CD4-positive, alpha-beta T cell treated with Interleukin-17A for 1 hour (primary cell): Measurements from ENCODE around the gene XAF1.
"Not testable (repeated sequence)": the region's sequence is repeated elsewhere in the genome, so short reads cannot be mapped to it uniquely, and the experiment has no call there.

ENCODE experiments used
- DNase-seq: peaks from one replicate; pipeline ENCODE4 v3.0.0-alpha.2; 2020

XAF1 gene

DNA sequence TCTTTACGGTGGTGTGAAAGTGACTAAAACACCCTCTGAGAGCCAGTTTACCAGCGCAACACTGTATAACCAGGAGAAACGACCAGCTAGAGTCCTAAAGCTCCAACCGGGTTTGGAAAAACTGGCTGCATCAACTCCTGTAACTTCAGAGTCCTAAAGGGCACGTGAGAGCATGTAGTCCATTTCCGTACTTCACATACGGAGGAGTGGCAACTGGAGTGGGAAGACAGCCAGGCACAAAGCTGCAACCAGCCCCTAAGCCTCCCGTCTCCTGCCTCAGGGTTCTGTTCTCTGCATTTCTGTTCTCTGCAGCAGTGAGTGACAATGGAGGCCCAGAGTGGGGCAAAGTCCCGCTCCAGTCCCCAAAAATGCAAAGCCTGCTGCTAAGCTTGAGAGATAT, 56.4 kb downstream of the XAF1 start:
- no peak for DNase-seq

DNA sequence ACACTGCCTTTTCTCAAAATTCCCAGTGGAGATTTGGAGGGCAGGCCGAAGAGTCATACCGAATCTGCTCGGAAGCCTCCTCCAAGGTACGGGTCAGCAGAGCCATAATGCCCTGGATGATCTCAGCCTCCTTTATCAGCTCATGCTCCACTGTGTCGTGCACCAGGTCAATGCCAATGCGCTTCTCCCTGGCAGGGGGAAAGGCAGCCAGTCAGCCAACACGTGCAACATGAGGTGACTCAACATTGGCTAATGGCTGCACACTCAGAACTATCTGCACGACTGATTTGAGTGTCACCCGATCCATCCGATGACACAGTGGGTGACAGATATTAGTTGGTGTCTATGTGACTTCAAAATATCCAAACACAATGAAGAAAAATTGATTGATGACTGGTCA, 59.9 kb downstream of the XAF1 start:
- no peak for DNase-seq

DNA sequence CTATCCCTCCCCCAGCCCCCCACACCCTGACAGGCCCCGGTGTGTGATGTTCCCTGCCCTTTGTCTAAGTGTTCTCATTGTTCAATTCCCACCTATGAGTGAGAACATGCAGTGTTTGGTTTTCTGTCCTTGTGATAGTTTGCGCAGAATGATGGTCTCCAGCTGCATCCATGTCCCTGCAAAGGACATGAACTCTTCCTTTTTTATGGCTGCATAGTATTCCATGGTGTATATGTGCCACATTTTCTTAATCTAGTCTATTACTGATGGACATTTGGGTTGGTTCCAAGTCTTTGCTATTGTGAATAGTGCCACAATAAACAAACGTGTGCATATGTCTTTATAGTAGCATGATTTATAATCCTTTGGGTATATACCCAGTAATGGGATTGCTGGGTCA, 60.5 kb downstream of the XAF1 start:
- DNase-seq: not testable (repeated sequence)

DNA sequence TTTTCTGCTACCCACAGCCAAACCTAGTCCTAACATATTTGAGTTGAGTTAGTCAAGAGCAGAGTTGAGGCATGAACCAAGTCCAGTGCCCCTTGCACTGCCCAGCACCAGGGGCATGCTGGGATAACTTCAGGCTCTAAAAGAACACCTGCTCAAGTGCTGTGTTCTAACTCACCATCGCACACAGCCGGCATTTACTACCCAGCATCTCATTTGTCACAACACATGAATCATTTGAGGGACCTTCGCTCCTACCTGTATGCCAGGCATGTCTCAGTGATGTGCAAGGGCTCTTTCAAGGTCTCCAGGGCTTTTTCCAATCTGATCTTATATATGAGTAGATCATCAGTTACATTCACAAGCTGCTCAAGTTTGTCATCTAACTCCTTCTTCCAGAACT, 63.1 kb downstream of the XAF1 start:
- DNase-seq: no peak

- no peak for DNase-seq
Observed at GRCh38 chr17:6823011-6823442, 67.2 kb downstream of the XAF1 start.
